Measurements from ENCODE around the gene HRAS. TPM values are rescaled to one million over a fixed set of nuclear protein-coding genes. Genes with fewer than 3 reads are reported as not detected.

The HRAS gene
- total RNA-seq, 1 donor from 2014 or later, result 83.7 TPM

- no peak for TF ChIP-seq CTCF (IDR thresholded peaks at IDR 0.05; ENCODE audit: insufficient read depth, low read length, poor library complexity, severe bottlenecking)
- Histone ChIP-seq H3K4me3 (ENCODE audit: low read depth, low read length) (no peak overlapping the region), H3K27me3 (ENCODE audit: control insufficient read depth, insufficient read depth, low read length) (no peaks in the 10 kb centered on the region), H3K36me3 (ENCODE audit: control insufficient read depth, insufficient read depth, low read length) (peaks cover 2% of the 10 kb centered on the region)
- DNase-seq (ENCODE audit: low read depth), result no peak
These were observed 27.9 kb upstream of the HRAS start for GRCh38 chr11:563066-563811.

GRCh38 chr11:562046-562645 lies 26.8 kb upstream of the HRAS start:
- Histone ChIP-seq H3K36me3 (ENCODE audit: control insufficient read depth, insufficient read depth, low read length) (peaks cover 2% of the 10 kb centered on the region), H3K27me3 (ENCODE audit: control insufficient read depth, insufficient read depth, low read length) (peaks cover 7% of the 10 kb centered on the region), H3K4me3 (ENCODE audit: low read depth, low read length) (peak overlapping the region; percentile 71)
- no peak for DNase-seq (ENCODE audit: low read depth)
- TF ChIP-seq CTCF (IDR thresholded peaks at IDR 0.05; ENCODE audit: insufficient read depth, low read length, poor library complexity, severe bottlenecking), result no peak

GRCh38 chr11:561148-562003 lies 26.0 kb upstream of the HRAS start:
- DNase-seq (ENCODE audit: low read depth), result peak; percentile 67
- Histone ChIP-seq H3K36me3 (ENCODE audit: control insufficient read depth, insufficient read depth, low read length) (peaks cover 2% of the 10 kb centered on the region), H3K27me3 (ENCODE audit: control insufficient read depth, insufficient read depth, low read length) (peaks cover 15% of the 10 kb centered on the region), H3K4me3 (ENCODE audit: low read depth, low read length) (peak overlapping the region; percentile 71)
- TF ChIP-seq CTCF (IDR thresholded peaks at IDR 0.05; ENCODE audit: insufficient read depth, low read length, poor library complexity, severe bottlenecking), result no peak

- TF ChIP-seq CTCF (IDR thresholded peaks at IDR 0.05; ENCODE audit: insufficient read depth, low read length, poor library complexity, severe bottlenecking), result no peak
- Histone ChIP-seq H3K4me3 (ENCODE audit: low read depth, low read length) (peak within 1 kb of the TSS; percentile 71), H3K36me3 (ENCODE audit: control insufficient read depth, insufficient read depth, low read length) (peaks cover 2% of the 10 kb centered on the region), H3K27me3 (ENCODE audit: control insufficient read depth, insufficient read depth, low read length) (peaks cover 23% of the 10 kb centered on the region)
- DNase-seq (ENCODE audit: low read depth), result no peak
These were observed 25.1 kb upstream of the HRAS start, which contains the start of the genes LMNTD2 and RASSF7 for GRCh38 chr11:560305-561147. Gene LMNTD2 (minus strand): TSS chr11:560738. CDS start chr11:560716, 22 bp downstream. Gene RASSF7 (plus strand): TSS chr11:560970. CDS start chr11:561769, 799 bp downstream.

- DNase-seq (ENCODE audit: low read depth), result no peak
- peaks cover 28% of the 10 kb centered on the region for H3K27me3 ChIP-seq (ENCODE audit: control insufficient read depth, insufficient read depth, low read length)
- H3K4me3 ChIP-seq (ENCODE audit: low read depth, low read length), result peak overlapping the region; percentile 56
- H3K36me3 ChIP-seq (ENCODE audit: control insufficient read depth, insufficient read depth, low read length), result peaks cover 2% of the 10 kb centered on the region
- no peak for TF ChIP-seq CTCF (IDR thresholded peaks at IDR 0.05; ENCODE audit: insufficient read depth, low read length, poor library complexity, severe bottlenecking)
These were observed 24.4 kb upstream of the HRAS start for GRCh38 chr11:559712-560304.
